ENCODE measurements around the gene SH3TC1.

SH3TC1 gene

DNA sequence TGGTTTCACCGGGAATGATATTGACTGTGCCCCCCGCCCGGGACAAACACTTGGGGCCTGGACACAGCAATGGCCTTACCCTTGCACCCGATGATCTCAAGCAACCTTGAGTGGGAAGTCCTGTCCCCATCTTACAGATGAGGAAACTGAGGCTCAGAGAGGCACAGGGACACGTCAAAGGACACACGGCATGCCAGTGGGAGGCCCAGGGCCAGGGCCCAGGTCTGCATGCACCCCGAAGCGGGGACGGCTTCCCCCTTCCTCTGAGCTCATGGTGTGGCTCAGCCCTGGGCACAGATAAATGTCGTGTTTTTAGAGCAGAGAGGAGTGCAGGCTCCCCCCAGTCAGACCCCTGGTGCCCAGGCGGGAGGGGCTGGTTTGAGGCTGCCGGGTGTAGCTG lies 36.6 kb downstream of the SH3TC1 start:
- no peaks in the 10 kb centered on the region for H3F3A ChIP-seq (ENCODE audit: low read depth)
- H3K9me2 ChIP-seq (replicated peaks; ENCODE audit: low read depth, low read length) = no peaks in the 10 kb centered on the region
- no peak overlapping the region for H2AFZ ChIP-seq (ENCODE audit: low read length)
- H3K36me3 ChIP-seq (ENCODE audit: insufficient read depth, low read length) = peaks cover 36% of the 10 kb centered on the region; the same call in 1 of the 2 replicates
- no peaks in the 10 kb centered on the region for H3K79me2 ChIP-seq (ENCODE audit: insufficient read depth, low read length)
- H3K4me1 ChIP-seq (ENCODE audit: insufficient read depth, low read length, poor library complexity, severe bottlenecking) = no peaks in the 10 kb centered on the region
- H3K9ac ChIP-seq (ENCODE audit: low read depth, low read length, poor library complexity, severe bottlenecking) = no peak overlapping the region
- no peaks in the 10 kb centered on the region for H4K20me1 ChIP-seq (ENCODE audit: insufficient read depth, low read length, poor library complexity, severe bottlenecking)
- no peaks in the 10 kb centered on the region for H3K9me3 ChIP-seq (ENCODE audit: insufficient read depth, low read depth, low read length)
- no peak for TF ChIP-seq EZH2phosphoT487 (IDR thresholded peaks at IDR 0.05; ENCODE audit: borderline replicate concordance)
- TF ChIP-seq, protein P1, sequence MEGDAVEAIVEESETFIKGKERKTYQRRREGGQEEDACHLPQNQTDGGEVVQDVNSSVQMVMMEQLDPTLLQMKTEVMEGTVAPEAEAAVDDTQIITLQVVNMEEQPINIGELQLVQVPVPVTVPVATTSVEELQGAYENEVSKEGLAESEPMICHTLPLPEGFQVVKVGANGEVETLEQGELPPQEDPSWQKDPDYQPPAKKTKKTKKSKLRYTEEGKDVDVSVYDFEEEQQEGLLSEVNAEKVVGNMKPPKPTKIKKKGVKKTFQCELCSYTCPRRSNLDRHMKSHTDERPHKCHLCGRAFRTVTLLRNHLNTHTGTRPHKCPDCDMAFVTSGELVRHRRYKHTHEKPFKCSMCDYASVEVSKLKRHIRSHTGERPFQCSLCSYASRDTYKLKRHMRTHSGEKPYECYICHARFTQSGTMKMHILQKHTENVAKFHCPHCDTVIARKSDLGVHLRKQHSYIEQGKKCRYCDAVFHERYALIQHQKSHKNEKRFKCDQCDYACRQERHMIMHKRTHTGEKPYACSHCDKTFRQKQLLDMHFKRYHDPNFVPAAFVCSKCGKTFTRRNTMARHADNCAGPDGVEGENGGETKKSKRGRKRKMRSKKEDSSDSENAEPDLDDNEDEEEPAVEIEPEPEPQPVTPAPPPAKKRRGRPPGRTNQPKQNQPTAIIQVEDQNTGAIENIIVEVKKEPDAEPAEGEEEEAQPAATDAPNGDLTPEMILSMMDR (conservative IDR thresholded peaks at IDR 0.05; ENCODE audit: low read length) = no peak
- H3K4me2 ChIP-seq (ENCODE audit: low read depth, low read length, poor library complexity, severe bottlenecking) = no peak overlapping the region
- no peaks in the 10 kb centered on the region for H3K27me3 ChIP-seq (ENCODE audit: insufficient read depth, low read length, poor library complexity, severe bottlenecking)
- no peak overlapping the region for H3K4me3 ChIP-seq (ENCODE audit: low read length, poor library complexity, severe bottlenecking)

DNA sequence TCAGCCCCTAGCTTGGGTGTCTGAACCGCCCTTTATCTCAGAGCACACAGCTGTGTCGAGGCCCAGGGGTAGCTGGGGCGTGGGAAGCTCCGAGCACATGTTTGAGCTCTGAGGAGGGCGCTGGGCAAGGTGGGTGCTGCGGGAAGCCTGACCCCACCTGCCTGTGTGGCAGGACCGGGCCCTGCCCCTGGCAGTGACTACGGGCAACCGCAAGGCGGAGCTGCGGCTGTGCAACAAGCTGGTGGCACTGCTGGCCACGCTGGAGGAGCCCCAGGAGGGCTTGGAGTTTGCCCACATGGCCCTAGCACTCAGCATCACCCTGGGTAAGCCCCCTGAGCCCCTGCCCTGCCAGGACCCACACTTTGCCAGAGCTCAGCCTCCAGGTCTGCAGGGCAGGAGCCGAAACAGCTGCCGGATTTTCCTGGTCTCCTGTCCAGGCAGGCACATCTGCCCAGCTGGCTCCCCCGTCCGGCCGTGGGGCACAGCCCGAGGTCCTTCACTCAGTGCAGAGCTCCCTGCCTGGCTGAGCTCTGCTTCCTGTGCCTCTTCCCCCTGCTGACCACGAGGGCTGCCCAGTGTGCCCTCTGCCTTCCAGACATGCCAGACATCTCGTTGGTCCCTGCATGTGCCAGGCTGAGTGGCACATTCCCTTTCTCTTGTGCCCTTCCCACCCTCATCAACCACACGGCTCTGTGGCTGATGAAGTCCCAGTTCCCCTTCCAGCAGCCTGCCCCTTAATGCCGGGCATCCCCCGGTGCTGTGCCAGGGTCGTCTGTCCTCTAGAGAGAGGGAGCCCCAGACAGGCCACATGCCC lies 37.2 kb downstream of the SH3TC1 start:
- Histone ChIP-seq H3F3A (ENCODE audit: low read depth) (no peaks in the 10 kb centered on the region), H4K20me1 (ENCODE audit: insufficient read depth, low read length, poor library complexity, severe bottlenecking) (no peaks in the 10 kb centered on the region), H3K4me3 (ENCODE audit: low read length, poor library complexity, severe bottlenecking) (no peak overlapping the region), H3K9me3 (ENCODE audit: insufficient read depth, low read depth, low read length) (no peaks in the 10 kb centered on the region), H3K36me3 (ENCODE audit: insufficient read depth, low read length) (peaks cover 39% of the 10 kb centered on the region; the same call in 1 of the 2 replicates), H3K9ac (ENCODE audit: low read depth, low read length, poor library complexity, severe bottlenecking) (no peak overlapping the region), H3K9me2 (replicated peaks; ENCODE audit: low read depth, low read length) (no peaks in the 10 kb centered on the region), H3K4me1 (ENCODE audit: insufficient read depth, low read length, poor library complexity, severe bottlenecking) (no peaks in the 10 kb centered on the region), H3K27me3 (ENCODE audit: insufficient read depth, low read length, poor library complexity, severe bottlenecking) (no peaks in the 10 kb centered on the region), H3K79me2 (ENCODE audit: insufficient read depth, low read length) (no peaks in the 10 kb centered on the region), H3K4me2 (ENCODE audit: low read depth, low read length, poor library complexity, severe bottlenecking) (no peak overlapping the region), H2AFZ (ENCODE audit: low read length) (no peak overlapping the region)
- TF ChIP-seq EZH2phosphoT487 (IDR thresholded peaks at IDR 0.05; ENCODE audit: borderline replicate concordance) = no peak
- TF ChIP-seq, protein P1 (conservative IDR thresholded peaks at IDR 0.05; ENCODE audit: low read length) = no peak

DNA sequence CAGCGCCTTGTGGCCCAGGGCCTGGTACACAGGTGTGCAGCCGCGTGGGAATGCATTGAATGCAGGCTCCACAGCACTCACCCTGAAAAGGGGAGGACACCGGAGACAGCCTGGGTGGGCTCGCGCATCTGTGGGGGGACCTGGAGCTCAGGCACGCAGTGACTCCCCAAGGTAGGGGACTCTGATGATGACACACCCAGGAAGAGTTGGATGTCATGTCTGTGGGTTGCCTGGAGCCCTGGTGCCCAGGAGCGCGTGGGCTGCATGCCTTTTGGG lies 37.8 kb downstream of the SH3TC1 start:
- H3K4me1 ChIP-seq (ENCODE audit: insufficient read depth, low read length, poor library complexity, severe bottlenecking) = no peaks in the 10 kb centered on the region
- no peak overlapping the region for H2AFZ ChIP-seq (ENCODE audit: low read length)
- H3K4me2 ChIP-seq (ENCODE audit: low read depth, low read length, poor library complexity, severe bottlenecking) = no peak overlapping the region
- H4K20me1 ChIP-seq (ENCODE audit: insufficient read depth, low read length, poor library complexity, severe bottlenecking) = no peaks in the 10 kb centered on the region
- no peaks in the 10 kb centered on the region for H3F3A ChIP-seq (ENCODE audit: low read depth)
- H3K27me3 ChIP-seq (ENCODE audit: insufficient read depth, low read length, poor library complexity, severe bottlenecking) = no peaks in the 10 kb centered on the region
- H3K9me3 ChIP-seq (ENCODE audit: insufficient read depth, low read depth, low read length) = no peaks in the 10 kb centered on the region
- H3K36me3 ChIP-seq (ENCODE audit: insufficient read depth, low read length) = peaks cover 43% of the 10 kb centered on the region; the same call in 1 of the 2 replicates
- H3K9me2 ChIP-seq (replicated peaks; ENCODE audit: low read depth, low read length) = no peaks in the 10 kb centered on the region
- TF ChIP-seq EZH2phosphoT487 (IDR thresholded peaks at IDR 0.05; ENCODE audit: borderline replicate concordance) = no peak
- TF ChIP-seq, protein P1 (conservative IDR thresholded peaks at IDR 0.05; ENCODE audit: low read length) = no peak
- no peak overlapping the region for H3K4me3 ChIP-seq (ENCODE audit: low read length, poor library complexity, severe bottlenecking)
- no peak overlapping the region for H3K9ac ChIP-seq (ENCODE audit: low read depth, low read length, poor library complexity, severe bottlenecking)
- H3K79me2 ChIP-seq (ENCODE audit: insufficient read depth, low read length) = no peaks in the 10 kb centered on the region
